Endometrium (tissue), 2 donors: ENCODE measurements around the gene CR1L.
"Not testable (repeated sequence)": the region's sequence is repeated elsewhere in the genome, so short reads cannot be mapped to it uniquely, and the experiment has no call there.

ENCODE experiments used
- FAIRE-seq: peaks from 2 replicates; lab custom pipeline; 2012; peaks lifted over from hg19 to GRCh38; lab: Jason Lieb, UNC
- donor health status: control.
- donor health status: control.

The CR1L gene

GRCh38 chr1:207646944-207647579 is 2.1 kb downstream of the CR1L start:
- no peak for FAIRE-seq

- no peak for FAIRE-seq
These were observed 2.9 kb downstream of the CR1L start for GRCh38 chr1:207647671-207648333.

- no peak for FAIRE-seq
These were observed 3.6 kb downstream of the CR1L start for GRCh38 chr1:207648334-207649209.

- no peak for FAIRE-seq
These were observed 4.3 kb downstream of the CR1L start for GRCh38 chr1:207649210-207649753.

- FAIRE-seq: no peak
These were observed 5.1 kb downstream of the CR1L start for GRCh38 chr1:207649865-207650580.

GRCh38 chr1:207651583-207651982 is 6.7 kb downstream of the CR1L start:
- no peak for FAIRE-seq

GRCh38 chr1:207654320-207654719 is 9.4 kb downstream of the CR1L start:
- FAIRE-seq: no peak

- FAIRE-seq: no peak
These were observed 13.5 kb downstream of the CR1L start for GRCh38 chr1:207658408-207658807.

- FAIRE-seq: no peak
These were observed 14.1 kb downstream of the CR1L start for GRCh38 chr1:207658904-207659485.

- no peak for FAIRE-seq
These were observed 14.7 kb downstream of the CR1L start for GRCh38 chr1:207659545-207660153.

- not testable (repeated sequence) for FAIRE-seq
These were observed 16.5 kb downstream of the CR1L start for GRCh38 chr1:207661420-207661819.

- no peak for FAIRE-seq
These were observed 21.4 kb downstream of the CR1L start for GRCh38 chr1:207666342-207666741.

GRCh38 chr1:207669528-207670009 is 24.6 kb downstream of the CR1L start:
- no peak for FAIRE-seq

- FAIRE-seq: no peak
These were observed 25.3 kb downstream of the CR1L start for GRCh38 chr1:207670192-207670591.

- FAIRE-seq: no peak
These were observed 26.1 kb downstream of the CR1L start for GRCh38 chr1:207670997-207671396.

GRCh38 chr1:207672522-207673130 is 27.7 kb downstream of the CR1L start:
- FAIRE-seq: no peak

- no peak for FAIRE-seq
These were observed 28.5 kb downstream of the CR1L start for GRCh38 chr1:207673399-207673798.

- no peak for FAIRE-seq
These were observed 31.2 kb downstream of the CR1L start for GRCh38 chr1:207676153-207676552.

- FAIRE-seq: not testable (repeated sequence)
These were observed 35.9 kb downstream of the CR1L start for GRCh38 chr1:207680590-207681388.
